Naive thymus-derived CD8-positive, alpha-beta T cell (primary cell): ENCODE results near the gene GLRA3. TPM values are rescaled to one million over a fixed set of nuclear protein-coding genes. Genes with fewer than 3 reads are reported as not detected.

ENCODE experiments used
- ATAC-seq, 2 donors: fragments of 150-1000 bp; cut with Tn5 transposase in 1 of 2; sonication (Bioruptor Pico), chemical (Tn5 transposase) in 1 of 2; 1 replicate in 1 of 2; 2 replicates in 1 of 2; pipeline ENCODE4 v1.10.0; 2021; ENCODE audit warnings: mild to moderate bottlenecking in 2 of 2, moderate library complexity in 2 of 2
- POLR2A ChIA-PET: fragments of 350-600 bp; sonication (Branson Sonifier 250); formaldehyde crosslinking; loops from one replicate; lab custom pipeline; 2021; ENCODE audit warnings: antibody characterized with exemption; lab: Charles Lee
- DNase-seq, 10 donors: peaks; one replicate each; pipeline versions ENCODE4 v3.0.0 to v3.0.0-alpha.2; 2020 to 2022
- H3K27ac Mint-ChIP-seq, 10 donors: one replicate each; pipeline ENCODE4 v1.8.0; 2020 to 2022; ENCODE audit warnings: mild to moderate bottlenecking in 10 of 10, mixed read lengths in 10 of 10, moderate library complexity in 4 of 10, inconsistent platforms in 1 of 10
- H3K27me3 Mint-ChIP-seq, 5 donors: one replicate each; pipeline ENCODE4 v1.8.0; 2021 to 2022; ENCODE audit warnings: mixed read lengths in 5 of 5
- H3K36me3 Mint-ChIP-seq, 3 donors: one replicate each; pipeline ENCODE4 v1.8.0; 2020 to 2022; ENCODE audit warnings: mixed read lengths in 3 of 3, mild to moderate bottlenecking in 2 of 3, inconsistent platforms in 1 of 3
- H3K4me1 Mint-ChIP-seq, 4 donors: one replicate each; pipeline ENCODE4 v1.8.0; 2021 to 2022; ENCODE audit warnings: mixed read lengths in 4 of 4
- H3K4me3 Mint-ChIP-seq, 10 donors: one replicate each; pipeline ENCODE4 v1.8.0; 2020 to 2022; ENCODE audit warnings: mild to moderate bottlenecking in 10 of 10, mixed read lengths in 10 of 10, moderate library complexity in 6 of 10, inconsistent platforms in 1 of 10
- H3K9me3 Mint-ChIP-seq, 9 donors: one replicate each; pipeline ENCODE4 v1.8.0; 2020 to 2022; ENCODE audit warnings: mixed read lengths in 9 of 9, mild to moderate bottlenecking in 3 of 9, inconsistent platforms in 1 of 9, moderate library complexity in 1 of 9
- polyA plus RNA-seq, 3 donors: library from polyadenylated mRNA; unstranded; fragments of 300-500 nt; fragmentation: Illumina TruSeq; gene quantifications; one replicate each; pipeline ENCODE4 v1.2.3, GENCODE V29; 2021
- total RNA-seq, 8 experiments: library from RNA in 2 of 8; stranded (reverse) in 2 of 8; gene quantifications; one replicate each; pipeline ENCODE4 v1.2.3 and lab custom pipeline; 2021 to 2026

GLRA3 gene
- total and polyA plus RNA-seq, 5 experiments from 2014 or later, result not detected

DNA sequence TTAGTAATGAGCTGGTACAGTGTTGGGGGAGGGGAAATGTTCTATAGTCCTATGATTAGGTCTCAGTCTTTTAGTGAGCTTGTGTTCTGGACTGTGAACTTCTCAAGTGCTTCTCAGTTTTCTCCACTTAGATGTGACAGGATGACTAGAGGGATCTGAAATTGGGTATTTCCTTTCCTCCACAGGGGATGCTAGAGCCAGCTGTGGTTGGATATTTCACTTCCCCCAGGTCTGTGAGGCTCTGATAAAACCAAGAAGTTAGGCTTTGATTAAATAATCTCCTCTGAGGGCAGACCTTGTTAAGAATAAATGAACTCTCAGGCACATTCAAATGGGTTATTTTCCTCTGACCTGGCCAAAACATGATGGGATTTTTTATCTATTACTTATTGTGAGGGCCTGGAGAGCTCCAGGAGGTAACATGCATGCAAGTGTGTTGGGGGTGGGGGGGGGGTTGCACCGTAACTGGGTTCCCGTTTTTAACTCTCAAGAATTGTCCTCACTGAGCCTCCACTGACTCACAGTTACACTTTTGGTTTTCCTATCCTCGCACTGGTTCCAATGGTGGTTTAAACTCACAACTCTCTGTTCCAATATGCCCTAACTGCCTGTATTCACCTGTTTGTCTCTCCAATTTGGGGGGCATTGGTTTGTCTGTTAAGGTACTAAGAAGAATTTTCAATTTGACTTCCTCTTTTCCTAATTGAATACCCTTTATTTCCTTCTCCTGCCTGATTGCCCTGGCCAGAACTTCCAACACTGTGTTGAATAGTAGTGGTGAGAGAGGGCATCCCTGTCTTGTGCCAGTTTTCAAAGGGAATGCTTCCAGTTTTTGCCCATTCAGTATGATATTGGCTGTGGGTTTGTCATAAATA, 28.1 kb upstream of the GLRA3 start:
- Mint-ChIP-seq H3K27me3 (no peaks in the 10 kb centered on the region), H3K4me1 (no peaks in the 10 kb centered on the region), H3K4me3 (no peak overlapping the region), H3K36me3 (no peaks in the 10 kb centered on the region), H3K27ac (no peak overlapping the region), H3K9me3 (peaks cover 0 to 9% (median 4%) of the 10 kb centered on the region in 9 donors)
- no peak for DNase-seq
- POLR2A ChIA-PET, result no interaction called here
- no peak for ATAC-seq

DNA sequence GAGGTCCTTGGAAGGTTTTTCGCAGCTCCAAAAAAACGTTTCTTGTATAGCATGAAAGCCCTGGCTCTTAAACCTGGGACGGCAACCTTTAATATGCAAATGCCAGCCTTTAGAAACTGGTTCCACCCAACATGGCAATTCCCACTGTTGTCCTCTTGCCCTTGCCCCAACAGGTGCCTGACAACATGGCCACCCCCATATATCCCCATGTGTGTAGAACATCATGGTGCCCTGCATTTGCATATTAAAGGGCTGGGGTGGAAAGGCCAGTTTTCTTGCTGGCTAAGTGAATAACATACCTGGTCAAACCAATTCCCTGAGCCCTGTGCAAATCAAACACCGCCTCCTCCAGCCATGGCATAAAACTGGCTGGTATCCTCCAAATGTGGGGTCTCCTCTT, 26.0 kb upstream of the GLRA3 start:
- no peaks in the 10 kb centered on the region for H3K4me1 Mint-ChIP-seq
- no peaks in the 10 kb centered on the region for H3K27me3 Mint-ChIP-seq
- peaks cover 0 to 7% (median 3%) of the 10 kb centered on the region in 9 donors for H3K9me3 Mint-ChIP-seq
- no peak overlapping the region for H3K4me3 Mint-ChIP-seq
- ATAC-seq (no peak), DNase-seq (no peak)
- no peaks in the 10 kb centered on the region for H3K36me3 Mint-ChIP-seq
- POLR2A ChIA-PET, result no interaction called here
- no peak overlapping the region for H3K27ac Mint-ChIP-seq

DNA sequence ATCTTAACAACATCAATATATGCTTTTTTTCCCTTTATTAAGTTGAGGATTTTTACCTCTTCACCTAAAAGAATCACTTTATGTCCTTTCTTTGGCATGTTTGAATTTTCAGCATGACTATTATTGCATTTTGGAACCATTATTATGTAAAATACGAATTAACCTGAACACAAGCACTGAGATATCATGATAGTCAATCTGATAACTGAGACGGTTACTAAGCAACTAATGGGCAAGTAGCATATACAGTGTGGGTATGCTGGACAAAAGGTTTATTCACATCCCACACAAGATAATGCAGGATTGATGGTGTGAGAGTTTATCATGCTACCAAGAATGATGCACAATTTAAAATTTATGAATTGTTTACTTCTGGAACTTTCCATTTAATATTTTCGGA, 24.6 kb upstream of the GLRA3 start:
- H3K27me3 Mint-ChIP-seq, result no peaks in the 10 kb centered on the region
- POLR2A ChIA-PET, result no interaction called here
- DNase-seq, result no peak
- no peak overlapping the region for H3K4me3 Mint-ChIP-seq
- H3K27ac Mint-ChIP-seq, result no peak overlapping the region
- no peak for ATAC-seq
- H3K9me3 Mint-ChIP-seq, result peaks cover 0 to 7% (median 0%) of the 10 kb centered on the region in 9 donors
- H3K4me1 Mint-ChIP-seq, result no peaks in the 10 kb centered on the region
- H3K36me3 Mint-ChIP-seq, result no peaks in the 10 kb centered on the region

DNA sequence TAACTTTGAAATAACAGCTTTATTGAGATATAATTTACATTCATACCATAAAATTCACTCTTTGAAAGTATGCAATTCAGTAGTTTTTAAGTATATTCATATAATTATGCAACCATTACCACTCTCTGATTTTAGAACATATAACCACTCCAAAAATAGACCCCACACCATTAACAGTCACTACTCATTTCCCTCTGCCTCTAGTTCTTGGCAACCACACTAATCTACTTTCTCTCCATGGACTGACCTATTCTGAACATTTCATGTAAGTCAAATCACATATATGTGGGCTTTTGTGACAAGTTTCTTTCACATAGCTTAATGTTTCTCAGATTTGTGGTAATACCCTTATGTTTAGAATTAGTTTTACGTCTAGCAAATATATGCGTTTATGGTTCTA, 19.5 kb upstream of the GLRA3 start:
- no peaks in the 10 kb centered on the region for H3K27me3 Mint-ChIP-seq
- ATAC-seq, result no peak
- H3K4me3 Mint-ChIP-seq, result no peak overlapping the region
- no peak overlapping the region for H3K27ac Mint-ChIP-seq
- H3K4me1 Mint-ChIP-seq, result no peaks in the 10 kb centered on the region
- peaks cover 0 to 9% (median 4%) of the 10 kb centered on the region in 9 donors for H3K9me3 Mint-ChIP-seq
- POLR2A ChIA-PET, result no interaction called here
- no peaks in the 10 kb centered on the region for H3K36me3 Mint-ChIP-seq
- DNase-seq, result no peak

DNA sequence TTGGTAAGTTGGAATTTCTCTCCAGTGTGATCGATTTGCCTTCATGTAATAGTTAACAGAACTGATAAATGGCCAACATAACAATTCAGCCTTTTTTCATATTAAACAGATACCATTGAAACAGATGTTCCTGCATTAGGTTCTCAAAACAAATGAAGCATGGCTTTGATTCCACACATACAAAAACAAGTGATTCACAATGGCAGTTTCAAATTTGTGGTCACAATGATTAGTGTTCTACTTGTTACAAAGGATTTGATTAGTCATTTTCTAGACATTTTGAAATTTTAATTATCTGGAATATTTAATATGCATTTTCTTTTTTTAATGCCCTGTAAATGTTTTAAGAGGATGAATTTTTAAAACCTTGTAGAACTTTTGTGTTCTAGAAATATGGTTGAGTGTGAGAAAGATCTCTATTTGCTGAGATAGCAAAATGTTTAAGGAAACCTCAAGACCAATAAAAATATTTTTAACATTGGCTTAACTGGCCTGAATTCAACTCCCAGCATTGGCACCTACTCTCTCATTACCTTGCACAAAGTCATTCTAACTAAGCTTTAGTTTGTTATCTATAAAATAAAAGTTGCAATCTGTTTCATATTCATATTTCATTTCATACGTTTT, 18.9 kb upstream of the GLRA3 start:
- H3K9me3 Mint-ChIP-seq, result peaks cover 0 to 9% (median 4%) of the 10 kb centered on the region in 9 donors
- DNase-seq (no peak), ATAC-seq (no peak)
- no peak overlapping the region for H3K27ac Mint-ChIP-seq
- H3K4me3 Mint-ChIP-seq, result no peak overlapping the region
- H3K27me3 Mint-ChIP-seq, result no peaks in the 10 kb centered on the region
- POLR2A ChIA-PET, result no interaction called here
- no peaks in the 10 kb centered on the region for H3K36me3 Mint-ChIP-seq
- no peaks in the 10 kb centered on the region for H3K4me1 Mint-ChIP-seq

DNA sequence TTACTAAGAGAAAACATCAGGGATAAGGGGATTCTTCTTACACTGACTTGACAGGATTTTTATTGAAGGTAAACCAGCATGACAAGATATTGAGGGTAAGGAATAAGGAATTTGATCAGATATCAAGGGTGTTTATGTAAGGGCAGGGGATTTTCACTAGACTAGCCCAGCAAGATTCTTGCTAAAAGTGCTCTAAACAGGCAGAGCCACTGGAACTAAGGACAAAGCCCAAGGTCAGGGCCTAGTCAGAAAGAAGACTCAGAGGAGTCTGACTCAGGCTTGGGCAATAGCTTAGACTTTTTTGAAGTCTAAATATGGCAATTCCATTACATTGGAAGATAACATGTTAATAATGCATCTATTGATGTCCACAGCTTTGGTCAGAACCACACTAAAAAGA, 6.5 kb upstream of the GLRA3 start:
- Mint-ChIP-seq H3K4me3 (no peak overlapping the region), H3K9me3 (peaks cover 0 to 12% (median 0%) of the 10 kb centered on the region in 9 donors), H3K27ac (no peak overlapping the region), H3K4me1 (no peaks in the 10 kb centered on the region), H3K36me3 (no peaks in the 10 kb centered on the region), H3K27me3 (peaks cover 1 to 23% (median 7%) of the 10 kb centered on the region in 5 donors)
- POLR2A ChIA-PET, result no interaction called here
- DNase-seq, result no peak
- no peak for ATAC-seq

DNA sequence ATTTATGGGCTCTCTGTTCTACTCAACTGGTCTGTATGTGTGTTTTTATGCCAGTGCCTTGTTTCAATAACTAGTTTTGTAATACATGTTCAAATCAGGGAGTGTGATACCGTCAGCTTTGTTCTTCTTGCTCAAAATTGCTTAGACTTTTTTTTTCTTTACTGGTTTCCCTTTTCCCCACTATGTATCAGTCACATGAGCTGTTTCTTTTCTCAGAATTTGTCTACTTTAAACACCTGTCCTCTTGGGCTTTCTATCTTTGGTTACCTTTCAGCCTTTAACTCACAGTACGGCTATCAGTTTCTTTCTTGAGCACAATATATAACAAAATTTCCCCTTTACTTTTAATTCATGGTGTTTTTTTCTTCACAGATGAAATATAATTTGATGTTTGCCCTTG, 5.4 kb upstream of the GLRA3 start:
- peaks cover 0 to 15% (median 4%) of the 10 kb centered on the region in 9 donors for H3K9me3 Mint-ChIP-seq
- no peak for ATAC-seq
- peaks cover 0 to 6% (median 1%) of the 10 kb centered on the region in 4 donors for H3K4me1 Mint-ChIP-seq
- POLR2A ChIA-PET, result no interaction called here
- H3K36me3 Mint-ChIP-seq, result peaks cover 0 to 8% (median 0%) of the 10 kb centered on the region in 3 donors
- H3K4me3 Mint-ChIP-seq, result no peak overlapping the region
- no peak overlapping the region for H3K27ac Mint-ChIP-seq
- DNase-seq, result no peak
- peaks cover 3 to 34% (median 13%) of the 10 kb centered on the region in 5 donors for H3K27me3 Mint-ChIP-seq

DNA sequence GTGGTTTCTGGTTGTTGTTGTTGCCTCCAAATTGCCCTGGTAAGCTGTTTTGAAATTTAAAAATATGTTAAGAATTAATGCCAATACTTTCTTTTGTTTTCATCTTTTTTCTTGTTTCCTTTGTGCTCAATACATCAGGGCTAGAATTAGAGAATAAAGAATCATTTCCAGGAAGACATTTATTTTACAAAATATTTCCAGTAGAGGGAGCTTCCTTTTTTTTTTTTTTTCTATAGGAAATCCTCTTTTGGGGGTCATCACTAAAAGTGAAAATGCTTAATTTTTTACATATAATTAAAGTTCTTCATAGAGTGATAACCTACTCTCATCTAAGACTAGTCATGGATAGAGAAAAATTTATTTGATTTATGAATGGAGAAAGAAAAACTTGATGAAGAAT, 2.4 kb downstream of the GLRA3 start:
- DNase-seq (no peak), ATAC-seq (no peak)
- Mint-ChIP-seq H3K36me3 (peaks cover 0 to 15% (median 0%) of the 10 kb centered on the region in 3 donors), H3K27ac (no peak overlapping the region), H3K4me3 (no peak overlapping the region), H3K27me3 (peaks cover 8 to 30% (median 19%) of the 10 kb centered on the region in 5 donors), H3K4me1 (peaks cover 2 to 15% (median 6%) of the 10 kb centered on the region in 4 donors), H3K9me3 (peaks cover 0 to 15% (median 7%) of the 10 kb centered on the region in 9 donors)
- POLR2A ChIA-PET, result interaction anchor here (0.8 kb wide), 1 partner anchor 1514 kb away, joined by 3 read pairs; no protein-coding TSS in a partner anchor

DNA sequence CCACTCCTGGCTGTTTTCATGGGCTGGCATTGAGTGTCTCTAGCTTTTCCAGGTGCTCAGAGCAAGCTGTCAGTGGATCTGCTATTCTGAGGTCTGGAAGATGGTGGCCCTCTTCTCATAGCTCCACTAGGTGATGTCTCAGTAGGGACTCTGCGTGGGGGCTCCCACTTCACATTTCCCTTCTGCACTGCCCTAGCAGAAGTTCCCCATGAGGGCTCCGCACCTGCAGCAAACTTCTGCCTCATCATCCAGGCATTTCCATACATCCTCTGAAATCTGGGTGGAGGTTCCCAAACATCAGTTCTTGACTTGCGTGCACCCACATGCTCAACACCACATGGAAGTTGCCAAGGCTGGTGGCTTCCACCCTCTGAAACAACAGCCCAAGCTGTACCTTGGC, 13.8 kb downstream of the GLRA3 start:
- H3K9me3 Mint-ChIP-seq, result peaks cover 0 to 6% (median 0%) of the 10 kb centered on the region in 9 donors
- H3K36me3 Mint-ChIP-seq, result no peaks in the 10 kb centered on the region
- DNase-seq, result no peak
- no peak for ATAC-seq
- POLR2A ChIA-PET, result no interaction called here
- H3K27ac Mint-ChIP-seq, result no peak overlapping the region
- no peak overlapping the region for H3K4me3 Mint-ChIP-seq
- H3K27me3 Mint-ChIP-seq, result no peaks in the 10 kb centered on the region
- no peaks in the 10 kb centered on the region for H3K4me1 Mint-ChIP-seq

DNA sequence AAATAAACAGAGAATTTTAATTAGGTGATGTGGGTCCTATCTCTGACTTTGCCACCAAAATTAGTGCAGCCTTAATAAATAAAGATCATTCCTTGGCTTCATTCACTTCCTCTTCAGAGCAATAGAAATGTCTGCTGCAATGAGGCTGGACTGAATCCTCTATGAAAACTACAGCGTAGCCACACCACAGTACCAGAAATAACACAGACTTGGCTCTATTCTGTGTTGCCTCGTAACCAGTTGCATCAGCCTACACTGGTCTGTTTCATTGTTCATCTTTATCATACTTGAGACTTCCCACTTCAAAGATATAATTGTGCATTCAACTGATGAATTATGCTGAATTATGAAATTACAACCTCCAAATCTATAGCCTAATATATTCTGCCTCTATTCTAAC, 15.8 kb downstream of the GLRA3 start:
- H3K4me1 Mint-ChIP-seq, result no peaks in the 10 kb centered on the region
- no peak overlapping the region for H3K4me3 Mint-ChIP-seq
- ATAC-seq (no peak), DNase-seq (no peak)
- no peaks in the 10 kb centered on the region for H3K27me3 Mint-ChIP-seq
- peaks cover 0 to 6% (median 0%) of the 10 kb centered on the region in 9 donors for H3K9me3 Mint-ChIP-seq
- H3K27ac Mint-ChIP-seq, result no peak overlapping the region
- POLR2A ChIA-PET, result no interaction called here
- H3K36me3 Mint-ChIP-seq, result no peaks in the 10 kb centered on the region

DNA sequence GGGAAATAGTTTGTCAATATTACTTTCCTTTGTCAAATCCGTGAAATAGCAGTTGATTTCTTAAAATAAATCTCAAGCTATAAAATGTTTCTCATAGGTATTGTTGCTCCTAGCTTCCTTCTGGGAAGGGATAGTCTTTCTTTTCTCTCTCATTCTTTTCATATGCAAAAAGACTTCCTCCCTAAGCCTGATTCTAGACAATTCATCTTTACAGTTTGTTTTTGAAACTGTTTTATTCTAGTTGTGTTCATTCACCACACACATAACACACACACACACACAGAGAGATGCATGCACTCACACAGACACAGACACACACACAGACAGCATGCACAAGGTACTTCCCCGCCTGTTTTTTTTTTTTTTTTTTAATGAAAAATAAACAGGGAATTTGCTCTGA, 18.2 kb downstream of the GLRA3 start:
- H3K9me3 Mint-ChIP-seq, result peaks cover 0 to 6% (median 0%) of the 10 kb centered on the region in 9 donors
- H3K4me1 Mint-ChIP-seq, result no peaks in the 10 kb centered on the region
- H3K27me3 Mint-ChIP-seq, result peaks cover 0 to 4% (median 0%) of the 10 kb centered on the region in 5 donors
- no peaks in the 10 kb centered on the region for H3K36me3 Mint-ChIP-seq
- DNase-seq, result no peak
- POLR2A ChIA-PET, result no interaction called here
- no peak overlapping the region for H3K27ac Mint-ChIP-seq
- no peak for ATAC-seq
- H3K4me3 Mint-ChIP-seq, result no peak overlapping the region

DNA sequence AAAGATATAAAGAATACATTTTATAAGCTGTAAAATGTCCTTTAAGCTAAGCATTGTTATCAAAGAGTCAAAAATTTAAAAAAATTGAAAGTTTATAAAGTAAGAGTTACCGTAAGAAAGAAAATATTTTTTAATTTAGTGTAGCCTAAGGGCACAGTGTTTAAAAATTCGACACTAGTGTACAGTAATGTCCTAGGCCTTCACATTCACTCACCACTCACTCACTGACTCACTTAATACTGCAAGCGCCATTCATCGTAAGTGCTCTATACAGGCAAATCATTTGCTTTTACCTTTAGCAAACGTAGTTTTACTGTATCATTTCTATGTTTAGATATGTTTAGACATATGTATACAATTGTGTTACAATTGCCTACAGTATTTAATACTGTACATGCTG, 20.2 kb downstream of the GLRA3 start:
- peaks cover 0 to 4% (median 0%) of the 10 kb centered on the region in 5 donors for H3K27me3 Mint-ChIP-seq
- H3K36me3 Mint-ChIP-seq, result no peaks in the 10 kb centered on the region
- H3K4me1 Mint-ChIP-seq, result no peaks in the 10 kb centered on the region
- POLR2A ChIA-PET, result no interaction called here
- ATAC-seq (no peak), DNase-seq (no peak)
- H3K27ac Mint-ChIP-seq, result no peak overlapping the region
- H3K4me3 Mint-ChIP-seq, result no peak overlapping the region
- H3K9me3 Mint-ChIP-seq, result peaks cover 0 to 9% (median 3%) of the 10 kb centered on the region in 9 donors

DNA sequence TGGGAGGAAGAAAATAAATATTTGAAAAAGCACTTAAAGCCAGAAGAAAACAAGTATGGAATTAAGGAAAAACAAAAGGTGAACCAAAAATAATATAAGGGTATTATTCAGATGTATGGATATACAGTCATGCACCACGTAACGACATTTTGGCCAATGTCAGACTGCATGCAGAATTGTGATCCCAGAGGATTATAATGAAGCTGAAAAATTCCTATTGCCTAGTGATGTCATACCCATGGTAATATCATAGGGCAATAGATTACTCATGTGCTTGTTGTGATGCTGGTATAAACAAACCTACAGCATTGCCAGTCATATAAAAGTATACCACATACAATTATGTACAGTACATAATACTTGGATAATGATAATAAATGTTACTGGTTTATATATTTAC, 20.9 kb downstream of the GLRA3 start:
- no peak overlapping the region for H3K27ac Mint-ChIP-seq
- peaks cover 0 to 10% (median 4%) of the 10 kb centered on the region in 9 donors for H3K9me3 Mint-ChIP-seq
- H3K27me3 Mint-ChIP-seq, result peaks cover 0 to 4% (median 0%) of the 10 kb centered on the region in 5 donors
- H3K36me3 Mint-ChIP-seq, result no peaks in the 10 kb centered on the region
- H3K4me1 Mint-ChIP-seq, result no peaks in the 10 kb centered on the region
- POLR2A ChIA-PET, result no interaction called here
- ATAC-seq (no peak), DNase-seq (no peak)
- no peak overlapping the region for H3K4me3 Mint-ChIP-seq
